Subcutaneous adipose tissue (tissue), 4 donors: Measurements from ENCODE around the gene CHCHD3. TPM values are rescaled to one million over a fixed set of nuclear protein-coding genes. Genes with fewer than 3 reads are reported as not detected.

Experiments used
- total RNA-seq, 4 donors: library from RNA; depleted of rRNA; stranded (reverse); fragments of >200 nt; gene quantifications; one replicate each; pipeline ENCODE4 v1.1.0, GENCODE V29; 2016
- TF ChIP-seq, protein P1 (sequence below): fragments of 450-650 bp; IDR thresholded peaks from one replicate; pipeline ENCODE4 v1.5.1; 2016; ENCODE audit warnings: low read depth, mild to moderate bottlenecking, control low read depth, antibody characterized with exemption, moderate library complexity

CHCHD3 gene
- total RNA-seq, 4 donors from 2014 or later = 44.9 to 69.7 (median 55.8) TPM

DNA sequence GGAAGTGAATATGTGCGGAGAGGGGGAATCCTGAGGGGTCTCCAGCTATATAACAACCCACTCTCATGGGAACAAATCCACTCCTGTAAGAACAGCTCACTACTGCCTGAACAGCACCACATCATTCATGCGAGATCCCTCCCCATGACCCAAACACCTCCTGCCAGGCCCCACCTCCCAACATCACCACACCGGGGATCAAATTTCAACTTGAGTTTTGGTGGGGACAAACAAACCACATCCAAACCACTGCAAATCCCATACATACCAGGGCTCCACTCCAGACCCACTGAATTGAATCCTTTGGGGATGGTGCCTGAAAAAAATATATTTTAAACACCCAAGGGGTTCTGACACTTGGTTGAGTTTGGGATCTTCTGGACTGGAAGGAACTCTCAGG is 324.1 kb downstream of the CHCHD3 start:
- TF ChIP-seq, protein P1, sequence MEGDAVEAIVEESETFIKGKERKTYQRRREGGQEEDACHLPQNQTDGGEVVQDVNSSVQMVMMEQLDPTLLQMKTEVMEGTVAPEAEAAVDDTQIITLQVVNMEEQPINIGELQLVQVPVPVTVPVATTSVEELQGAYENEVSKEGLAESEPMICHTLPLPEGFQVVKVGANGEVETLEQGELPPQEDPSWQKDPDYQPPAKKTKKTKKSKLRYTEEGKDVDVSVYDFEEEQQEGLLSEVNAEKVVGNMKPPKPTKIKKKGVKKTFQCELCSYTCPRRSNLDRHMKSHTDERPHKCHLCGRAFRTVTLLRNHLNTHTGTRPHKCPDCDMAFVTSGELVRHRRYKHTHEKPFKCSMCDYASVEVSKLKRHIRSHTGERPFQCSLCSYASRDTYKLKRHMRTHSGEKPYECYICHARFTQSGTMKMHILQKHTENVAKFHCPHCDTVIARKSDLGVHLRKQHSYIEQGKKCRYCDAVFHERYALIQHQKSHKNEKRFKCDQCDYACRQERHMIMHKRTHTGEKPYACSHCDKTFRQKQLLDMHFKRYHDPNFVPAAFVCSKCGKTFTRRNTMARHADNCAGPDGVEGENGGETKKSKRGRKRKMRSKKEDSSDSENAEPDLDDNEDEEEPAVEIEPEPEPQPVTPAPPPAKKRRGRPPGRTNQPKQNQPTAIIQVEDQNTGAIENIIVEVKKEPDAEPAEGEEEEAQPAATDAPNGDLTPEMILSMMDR = no peak

DNA sequence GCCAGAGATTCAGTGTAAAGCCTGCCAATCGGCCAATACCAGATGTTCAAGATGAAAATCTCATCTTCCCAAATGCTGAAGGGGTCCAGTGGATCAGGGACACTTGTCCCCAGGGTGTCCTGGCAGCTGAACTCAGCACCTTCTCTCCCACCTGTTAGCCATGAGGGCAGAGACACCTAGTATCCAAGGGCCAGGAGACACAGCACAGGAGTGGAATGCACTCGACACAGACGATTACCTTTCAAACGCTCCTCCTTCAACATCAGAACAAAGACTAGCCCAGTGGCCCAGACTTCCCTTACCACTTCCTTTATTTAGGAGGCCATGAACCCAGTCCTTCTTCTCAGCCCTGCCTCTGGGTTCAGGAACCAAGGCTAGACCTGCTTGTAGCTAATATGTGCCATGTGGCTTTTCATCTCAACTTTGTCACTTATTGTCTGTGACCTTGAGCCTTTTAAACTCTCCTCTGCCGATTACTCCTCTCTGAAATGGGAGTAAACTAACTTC is 325.4 kb downstream of the CHCHD3 start:
- TF ChIP-seq, protein P1 = no peak

DNA sequence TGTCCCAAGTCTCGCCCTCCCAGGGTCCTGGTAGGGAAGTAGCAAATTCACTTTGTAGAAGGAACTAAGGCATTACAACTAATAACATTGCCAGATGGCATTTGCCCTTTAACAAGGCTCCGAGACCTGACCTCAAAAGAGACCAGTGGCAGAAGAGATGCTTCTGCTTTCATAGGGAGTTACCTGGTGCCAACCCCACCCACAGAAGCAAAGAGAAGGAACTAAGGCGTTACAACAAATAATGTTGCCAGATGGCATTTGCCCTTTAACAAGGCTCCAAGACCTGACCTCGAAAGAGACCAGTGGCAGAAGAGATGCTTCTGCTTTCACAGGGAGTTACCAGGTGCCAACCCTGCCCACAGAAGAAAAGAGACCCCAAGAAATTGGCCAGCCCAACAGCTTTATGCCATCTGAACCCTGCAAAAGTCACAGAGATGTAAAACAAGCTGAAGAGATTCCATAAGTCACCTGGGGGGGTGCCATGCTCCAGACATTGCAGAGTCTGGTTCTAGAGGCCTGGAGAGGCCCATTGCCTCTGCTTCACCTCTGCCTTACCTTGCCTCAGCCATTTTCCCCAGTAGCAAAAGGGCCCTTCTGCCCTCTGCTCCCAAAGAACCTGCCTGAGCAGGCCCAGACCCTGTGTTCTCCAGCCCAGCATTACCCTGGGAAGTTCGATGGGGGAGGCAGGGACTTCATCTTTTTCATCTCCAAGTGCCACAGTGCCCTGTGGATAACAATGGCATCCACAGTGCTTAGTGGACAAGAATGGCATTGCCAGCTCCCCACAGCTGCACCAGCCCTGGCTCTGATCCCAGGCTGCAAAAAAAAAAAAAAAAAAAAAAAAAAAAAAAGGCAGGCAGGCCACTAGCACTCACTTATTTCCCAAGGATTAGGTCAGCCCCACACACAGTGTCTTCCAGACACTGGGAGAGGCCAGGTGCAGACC is 326.1 kb downstream of the CHCHD3 start:
- TF ChIP-seq, protein P1 = no peak

DNA sequence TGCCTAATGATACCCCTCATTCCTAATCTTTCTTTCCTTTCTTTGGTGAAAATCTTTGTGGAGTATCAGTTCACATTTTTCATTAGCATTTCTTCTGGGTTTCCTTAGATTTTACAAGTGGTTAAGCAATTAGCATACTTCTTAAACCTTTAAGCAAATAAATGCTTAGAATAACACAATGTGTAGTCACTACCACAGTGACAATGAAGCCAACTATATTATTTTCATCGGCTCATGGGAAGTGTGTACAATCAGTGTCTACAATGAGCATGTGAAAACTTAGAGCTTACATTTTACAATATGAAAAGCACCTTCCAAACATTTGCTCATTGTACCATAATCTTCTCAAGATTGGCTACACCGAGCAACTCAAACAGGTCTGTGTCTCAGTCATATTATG is 329.5 kb downstream of the CHCHD3 start:
- TF ChIP-seq, protein P1 = no peak

DNA sequence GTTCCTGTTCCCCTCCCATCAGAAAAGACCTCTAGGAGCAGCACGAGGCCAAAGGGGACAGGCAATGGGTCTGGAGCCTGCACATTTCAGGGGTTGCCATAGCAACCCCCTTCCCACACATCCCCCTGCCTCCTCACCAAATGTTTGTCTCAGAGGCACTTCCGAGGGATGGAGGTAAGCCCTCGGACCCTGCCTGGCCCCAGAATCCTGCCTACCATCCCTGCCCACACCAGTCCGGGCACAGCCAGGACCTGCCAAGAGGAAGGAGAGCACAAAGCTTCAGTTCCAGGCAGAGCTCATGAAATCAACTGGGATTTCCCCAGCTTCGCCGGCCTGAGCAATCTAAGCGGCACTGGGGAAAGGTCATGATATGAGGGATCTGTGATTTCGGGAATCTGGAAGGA is 330.6 kb downstream of the CHCHD3 start:
- TF ChIP-seq, protein P1 = no peak

DNA sequence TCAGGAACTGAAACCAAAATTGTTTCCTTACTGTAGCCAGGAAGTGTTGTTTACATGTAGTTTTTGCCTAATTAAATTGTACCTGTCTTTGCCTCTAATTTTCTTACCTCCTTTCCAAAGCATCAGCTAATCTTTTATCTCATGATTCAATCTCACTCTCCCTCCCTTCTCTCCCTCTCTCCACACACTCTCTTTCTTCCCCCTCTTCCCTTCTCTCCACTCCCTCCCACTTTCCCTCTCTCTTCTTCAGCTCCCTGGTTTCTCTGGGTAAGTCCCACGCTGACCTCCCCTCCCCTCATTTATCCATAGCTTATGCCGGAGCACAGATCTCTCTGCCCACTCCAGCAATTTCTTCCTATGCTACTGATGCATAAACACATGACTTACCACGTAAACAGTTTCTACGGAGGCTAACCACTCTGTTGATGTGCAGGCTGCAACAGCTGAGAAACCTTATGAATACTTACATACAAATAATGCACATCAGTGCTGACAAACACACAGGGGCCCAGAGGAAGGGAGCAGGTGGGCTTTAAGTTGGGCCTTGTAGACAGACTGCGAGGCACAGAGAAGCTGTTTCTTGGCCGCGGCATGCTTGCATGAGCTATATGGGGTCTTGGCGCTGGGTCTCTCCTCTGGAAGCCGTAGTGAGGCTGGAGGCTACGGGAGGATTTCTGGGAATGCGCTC is 331.2 kb downstream of the CHCHD3 start:
- TF ChIP-seq, protein P1 = no peak

DNA sequence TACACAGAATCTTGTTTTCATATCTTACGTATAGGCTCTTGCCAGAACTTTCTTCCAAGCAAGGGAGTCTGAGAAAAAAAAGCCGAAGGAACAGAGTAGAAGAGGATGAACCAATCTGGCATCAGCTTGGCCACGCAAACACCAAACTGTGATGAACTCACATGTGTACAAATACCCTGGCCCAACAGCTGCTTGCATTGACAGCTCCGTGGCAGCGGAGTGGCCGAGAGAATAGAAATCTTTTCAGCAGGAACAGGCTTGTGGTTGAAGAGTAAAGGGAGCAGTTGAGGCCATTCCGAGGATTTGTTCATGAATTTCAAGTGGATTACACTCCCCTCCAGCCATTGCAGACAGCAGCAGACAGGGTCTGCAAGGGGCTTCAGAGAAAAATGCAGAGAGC is 331.8 kb downstream of the CHCHD3 start:
- TF ChIP-seq, protein P1 = no peak
